NCI-H460 (cell line): ENCODE measurements around the gene HRH2. TPM values are rescaled to one million over a fixed set of nuclear protein-coding genes. Genes with fewer than 3 reads are reported as not detected.
"Not testable (repeated sequence)": the region's sequence is repeated elsewhere in the genome, so short reads cannot be mapped to it uniquely, and the experiment has no call there.

ENCODE experiments used
- DNase-seq: peaks from one replicate; pipeline ENCODE4 v3.0.0-alpha.2; 2016; ENCODE audit warnings: low read depth; ENCODE audit errors: extremely low read depth
- total RNA-seq: library from RNA; depleted of rRNA; stranded (reverse); fragments of >200 nt; shearing (Covaris generic); gene quantifications from 2 replicates; pipeline ENCODE4 v1.2.3, GENCODE V29; 2014

HRH2 gene
- total RNA-seq, 1 experiment from 2014 or later: not detected

DNA sequence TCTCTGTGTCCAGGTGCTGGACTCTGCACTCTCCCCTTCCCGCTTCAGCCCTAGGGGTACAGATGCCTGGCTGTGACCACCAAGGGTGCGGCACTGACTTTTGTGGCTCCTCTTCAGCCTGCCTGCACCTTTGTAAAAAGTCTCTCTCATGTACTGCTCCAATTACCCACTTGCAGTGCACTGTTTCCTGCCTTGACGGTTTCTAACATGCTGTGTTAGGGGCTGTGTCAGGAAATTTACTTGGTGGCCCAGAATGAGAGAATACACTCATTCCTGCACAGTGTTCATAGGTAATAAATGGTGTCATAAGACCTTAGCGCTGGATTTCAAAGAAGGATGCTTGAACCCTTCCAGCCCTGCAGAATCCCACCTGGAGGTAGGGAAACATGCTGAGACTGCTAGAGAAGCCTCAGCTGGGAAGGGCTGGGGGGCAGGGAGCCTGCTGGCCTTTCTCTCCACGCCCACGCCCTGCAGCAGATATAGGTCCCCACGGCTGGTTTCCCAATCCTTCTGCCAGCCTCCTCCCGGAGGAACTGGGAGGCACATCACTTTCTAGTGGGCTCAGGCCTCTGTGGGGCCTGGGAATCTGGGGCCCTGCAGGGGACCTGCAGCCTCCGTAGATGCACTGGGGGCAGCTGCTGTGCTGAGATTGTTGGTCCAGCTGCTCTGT is 17.6 kb upstream of the HRH2 start:
- DNase-seq: no peak

DNA sequence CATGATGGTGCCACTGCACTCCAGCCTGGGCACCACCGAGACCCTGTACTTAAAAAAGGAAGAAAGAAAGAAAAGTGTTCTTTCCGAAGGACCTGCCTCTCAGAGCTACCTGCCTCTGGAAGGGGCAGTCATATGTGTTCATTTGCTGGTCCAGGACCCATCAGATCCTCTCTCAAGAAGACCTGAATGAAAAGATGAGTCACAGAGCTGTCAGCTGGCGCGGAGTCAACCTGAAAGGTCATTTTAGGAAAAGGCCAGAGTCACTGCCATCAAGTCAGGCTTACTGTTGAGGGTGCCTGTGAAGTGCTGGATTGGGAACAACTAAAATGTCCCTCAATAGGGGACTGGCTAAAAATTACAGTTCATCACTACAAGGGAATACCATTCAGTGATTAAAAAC is 14.9 kb upstream of the HRH2 start:
- no peak for DNase-seq

DNA sequence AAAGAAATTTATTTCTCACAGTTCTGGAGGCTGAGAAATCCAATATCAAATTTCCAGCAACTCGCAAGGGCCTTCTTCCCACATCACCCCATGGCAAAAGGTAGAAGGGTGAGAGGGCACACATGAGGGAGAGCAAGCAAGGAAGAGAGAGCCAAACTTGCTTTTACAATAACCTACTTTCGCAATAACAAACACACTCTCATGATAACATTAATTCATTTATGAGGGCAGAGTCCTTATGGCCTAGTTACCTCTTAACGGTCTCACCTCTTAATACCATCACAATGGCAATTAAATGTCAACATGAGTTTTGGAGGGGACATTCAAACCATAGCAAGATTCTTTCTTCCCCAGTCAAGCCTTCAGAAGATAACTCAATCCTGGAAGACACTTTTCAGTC is 11.6 kb upstream of the HRH2 start:
- DNase-seq: no peak

DNA sequence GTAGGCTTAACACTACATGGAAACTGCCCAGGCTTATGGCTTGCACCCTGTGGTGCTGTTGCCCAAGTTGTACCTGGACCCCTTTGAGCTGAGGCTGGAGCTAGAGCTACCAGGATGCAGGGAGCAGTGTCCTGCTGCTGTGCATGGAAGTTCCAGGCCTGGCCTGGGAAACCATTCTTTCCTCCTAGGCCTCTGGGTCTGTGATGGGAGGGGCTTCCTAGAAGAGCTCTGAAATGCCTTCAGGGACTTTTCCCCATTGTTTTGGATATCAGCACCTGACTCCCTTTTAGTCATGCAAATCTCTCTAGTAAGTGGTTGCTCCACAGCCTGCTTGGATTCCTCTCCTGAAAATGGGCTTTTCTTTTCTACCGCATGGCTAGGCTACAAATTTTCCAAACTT is 7.9 kb upstream of the HRH2 start:
- no peak for DNase-seq

DNA sequence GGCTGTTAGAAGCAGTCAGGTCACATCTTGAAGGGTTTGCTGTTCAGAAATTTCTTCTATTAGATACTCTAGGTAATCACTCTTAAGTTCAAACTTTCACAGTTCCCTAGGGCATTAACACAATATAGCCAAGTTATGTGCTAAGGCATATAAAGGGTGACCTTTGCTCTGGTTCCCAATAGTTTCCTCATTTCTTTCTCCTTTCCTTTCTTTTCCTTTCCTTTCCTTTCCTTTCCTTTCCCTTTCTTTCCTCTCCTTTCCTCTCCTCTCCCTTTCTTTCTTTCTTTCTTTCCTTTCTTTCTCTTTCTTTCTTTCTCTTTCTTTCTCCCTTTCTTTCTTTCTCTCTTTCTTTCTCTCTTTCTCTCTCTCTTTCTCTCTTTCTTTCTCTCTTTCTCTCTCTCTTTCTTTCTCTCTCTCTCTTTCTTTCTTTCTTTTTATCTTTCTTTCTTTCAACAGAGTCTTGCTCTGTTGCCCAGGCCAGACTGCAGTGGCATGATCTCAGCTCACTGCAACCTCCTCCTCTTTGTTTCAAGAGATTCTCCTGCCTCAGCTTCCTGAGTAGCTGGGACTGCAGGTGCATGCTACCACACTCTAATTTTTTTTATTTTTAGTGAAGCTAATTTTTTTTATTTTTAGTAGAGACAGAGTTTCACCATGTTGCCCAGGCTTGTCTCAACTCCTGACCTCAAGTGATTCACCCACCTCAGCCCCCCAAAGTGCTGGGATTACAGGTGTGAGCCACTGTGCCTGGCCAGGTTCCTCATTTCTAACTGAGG is 7.3 kb upstream of the HRH2 start:
- not testable (repeated sequence) for DNase-seq

DNA sequence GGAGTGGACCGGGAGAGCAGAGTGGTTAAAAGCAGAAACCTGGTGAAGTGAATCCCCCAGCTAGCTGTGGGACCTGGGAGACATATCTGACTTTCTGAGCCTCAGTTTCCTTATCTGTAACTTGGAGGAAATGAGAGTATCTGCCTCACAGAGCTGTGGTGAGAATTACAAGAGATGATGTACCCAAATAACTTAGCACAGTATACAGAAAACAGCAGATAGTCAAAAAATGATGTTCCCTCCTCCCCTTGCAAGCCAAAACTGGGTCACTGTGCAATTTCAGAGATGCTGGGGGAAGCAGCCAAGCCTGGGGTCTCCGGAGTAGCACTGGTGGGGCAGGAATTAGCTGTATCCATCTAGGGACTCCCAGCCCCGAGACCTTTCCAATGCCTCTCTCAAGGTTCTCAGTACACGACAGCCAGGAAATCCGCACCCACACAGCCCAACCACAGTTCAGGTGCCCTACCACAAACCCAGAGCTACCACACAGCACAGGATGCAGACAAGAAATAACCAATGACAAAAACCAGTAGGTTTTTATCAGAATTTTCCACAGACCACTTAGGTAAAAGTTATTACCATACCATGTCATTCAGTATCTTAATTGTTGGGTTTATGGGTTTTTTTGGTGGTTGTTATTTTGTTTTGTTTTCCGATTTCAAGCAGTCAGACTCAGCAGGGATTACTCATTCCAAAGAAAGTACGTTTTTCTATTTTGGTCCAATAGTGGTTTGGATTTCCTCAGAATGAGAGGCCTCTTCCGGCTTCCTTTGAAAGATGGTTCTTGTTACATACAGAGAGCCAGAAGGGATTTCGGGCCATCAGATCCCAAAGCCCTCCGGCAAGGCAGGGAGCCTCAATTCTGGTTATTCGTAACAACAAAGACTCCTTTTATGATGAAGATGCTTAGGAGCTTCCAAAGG is 4.9 kb upstream of the HRH2 start:
- DNase-seq: no peak

DNA sequence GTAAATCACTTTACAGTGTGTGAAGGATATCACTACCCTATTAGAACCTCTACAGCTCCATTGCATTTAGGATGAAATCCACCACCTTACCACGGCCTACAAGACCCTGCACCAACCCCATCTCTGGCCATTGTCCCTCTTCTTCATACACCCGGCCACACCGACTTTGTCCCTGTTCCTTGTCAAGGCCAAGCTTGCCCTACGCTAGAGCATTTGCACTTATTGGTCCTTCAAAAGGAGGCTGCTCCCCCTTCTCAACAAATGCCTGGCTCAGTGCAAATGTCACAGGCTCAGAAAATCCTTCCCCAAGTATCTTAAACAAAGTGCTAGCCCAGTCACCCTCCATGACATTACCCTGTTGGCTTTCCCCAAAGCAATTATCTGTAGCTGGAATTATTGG is 4.1 kb upstream of the HRH2 start:
- DNase-seq: no peak

DNA sequence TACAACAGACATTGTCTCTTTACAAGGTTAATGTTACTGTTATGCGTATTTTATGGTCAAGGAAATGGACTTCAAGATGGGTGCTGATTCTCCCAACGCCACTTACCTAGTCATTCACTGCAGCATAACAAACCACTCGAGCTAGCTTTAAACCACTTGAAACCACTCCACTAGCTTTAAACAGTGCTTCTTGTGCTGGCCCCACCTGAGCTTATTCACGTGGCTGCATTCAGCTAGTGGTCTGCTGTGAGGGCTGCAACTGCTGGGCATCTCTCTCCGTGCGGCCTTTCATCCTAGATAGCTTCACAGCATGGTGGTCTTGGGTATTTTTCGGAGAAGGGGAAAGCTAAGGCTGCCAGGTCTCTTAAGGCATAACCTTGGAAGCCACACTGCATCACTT is 3.5 kb upstream of the HRH2 start:
- DNase-seq: no peak

DNA sequence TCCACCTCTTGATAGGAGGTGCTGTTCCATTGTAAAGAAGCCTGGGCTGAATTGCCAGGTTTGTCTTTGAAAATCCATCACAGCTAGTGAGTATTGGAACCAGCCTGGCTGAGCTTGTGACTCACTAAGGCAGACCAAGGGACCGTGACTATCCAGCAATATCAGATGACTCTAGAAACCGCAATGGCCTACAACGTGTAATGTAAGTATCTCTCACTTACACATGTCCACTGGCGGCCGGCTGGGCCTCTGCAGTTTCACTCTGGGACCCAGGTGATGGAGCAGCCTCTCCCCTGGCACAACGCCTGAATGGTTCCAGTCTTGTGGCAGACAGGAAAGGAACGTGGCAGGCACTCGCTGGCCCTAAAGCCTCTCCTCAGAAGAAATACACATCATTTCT is 3.1 kb upstream of the HRH2 start:
- no peak for DNase-seq

DNA sequence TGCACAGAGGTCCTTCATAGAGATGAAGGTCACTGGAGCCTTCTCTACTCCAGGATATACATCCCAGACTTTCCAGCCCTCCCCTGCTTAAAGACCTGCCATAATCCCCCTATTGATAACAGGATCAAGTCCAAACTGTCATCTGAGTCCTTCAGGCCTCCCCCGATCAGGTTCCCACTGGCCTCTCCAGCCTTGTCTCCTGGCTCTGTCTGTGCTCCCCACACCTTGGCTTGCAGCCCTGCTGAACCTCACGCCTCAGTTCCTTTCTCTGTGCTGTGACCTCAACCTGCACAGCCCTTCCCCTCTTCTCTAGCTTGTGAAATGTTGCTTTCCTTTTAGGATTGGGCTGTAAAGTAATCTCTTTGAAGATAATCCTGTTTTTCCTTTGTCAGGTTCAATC is 2.5 kb upstream of the HRH2 start:
- DNase-seq: no peak

DNA sequence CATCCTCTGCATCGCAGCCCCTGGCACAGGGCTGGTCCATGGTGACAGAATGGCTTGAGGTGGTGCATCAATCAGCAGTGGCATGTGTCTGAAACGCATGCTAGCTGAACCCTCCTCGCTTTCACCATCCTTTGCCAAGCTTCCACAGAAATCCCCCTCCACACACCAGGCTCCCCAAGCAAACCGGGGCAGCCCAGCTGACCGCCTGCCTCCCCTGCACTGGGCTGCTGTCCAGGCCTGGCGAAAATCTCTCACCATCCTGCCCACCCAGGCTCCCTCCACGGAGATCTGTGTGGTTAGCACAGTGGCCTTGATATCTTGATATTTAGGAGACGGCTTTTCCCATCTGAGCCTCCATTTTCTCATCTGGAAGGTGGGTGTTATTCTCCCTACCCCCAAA is 905 bp upstream of the HRH2 start:
- no peak for DNase-seq

DNA sequence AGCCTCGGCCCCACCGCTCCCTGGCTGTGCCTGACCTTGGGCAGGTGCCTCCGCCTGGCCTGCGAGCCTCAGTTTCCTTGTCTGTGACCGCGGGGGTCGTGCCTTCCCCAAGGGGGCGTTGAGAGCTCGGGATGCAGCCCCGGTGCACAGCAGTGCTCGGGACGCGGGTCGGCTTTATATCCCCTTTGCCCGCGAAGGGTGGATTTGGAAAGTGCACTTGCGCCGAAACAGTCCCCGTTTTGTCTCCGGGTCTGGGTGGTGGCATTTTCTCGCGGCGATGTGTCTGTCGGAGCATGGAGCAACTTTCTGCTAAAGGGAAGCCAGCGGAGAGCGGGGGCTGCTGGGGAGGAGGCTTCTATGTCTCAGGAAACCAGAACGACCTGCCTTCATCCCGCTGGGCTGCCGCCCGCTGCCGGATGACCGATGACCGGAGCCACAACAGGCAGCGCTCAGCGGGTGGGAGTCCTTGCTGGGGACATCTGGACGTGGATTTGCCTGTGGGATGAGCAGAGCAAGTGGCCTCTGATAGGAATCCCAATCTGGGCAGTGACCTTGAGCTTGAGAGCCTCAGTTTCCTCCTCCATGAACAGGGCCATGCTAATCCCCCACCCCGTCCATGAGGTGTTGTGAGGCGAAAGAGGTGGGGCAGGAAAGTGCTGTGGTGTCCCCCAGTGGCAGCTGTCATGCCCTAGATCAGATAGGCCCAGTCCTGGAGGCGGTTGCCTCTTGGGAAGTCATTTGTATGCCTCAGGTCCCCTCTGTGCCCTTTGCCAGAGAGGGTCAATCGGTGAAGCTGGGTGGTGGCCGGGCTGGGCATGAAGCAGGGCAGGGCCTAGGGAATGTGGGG is 651 bp downstream of the HRH2 start:
- DNase-seq: no peak

DNA sequence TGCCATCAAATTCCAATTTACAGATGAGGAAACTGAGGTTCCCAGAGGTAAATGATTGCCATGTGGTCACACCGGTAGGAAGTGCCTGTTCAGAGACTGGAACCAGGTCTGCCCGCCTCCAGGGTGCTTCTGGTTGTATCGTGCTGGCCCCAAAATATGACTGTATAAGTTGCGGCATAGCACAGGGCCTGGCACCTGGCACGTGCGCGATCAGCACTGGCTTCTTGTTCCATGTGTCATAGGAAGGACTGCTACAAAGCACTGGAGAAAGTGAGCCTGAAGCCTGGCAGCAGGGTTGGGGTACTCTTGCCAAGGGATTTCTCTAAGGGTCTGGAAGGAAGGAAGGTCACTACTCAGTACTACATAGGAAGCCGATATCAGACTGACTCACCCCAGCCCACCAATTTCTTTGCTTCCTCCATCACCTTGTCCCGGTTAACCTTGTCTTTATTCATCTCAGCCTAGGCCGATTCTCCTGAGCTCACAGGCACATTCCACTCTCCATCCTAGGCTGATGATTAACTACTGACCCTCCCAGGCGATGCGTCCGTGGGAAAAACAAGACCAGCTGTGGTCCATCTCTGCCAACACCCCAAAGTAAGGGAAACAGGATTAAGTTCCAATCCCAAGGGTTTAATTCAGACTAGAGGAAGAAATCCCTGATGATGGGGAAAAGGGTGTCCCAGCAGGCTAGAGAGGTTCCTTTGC is 1.8 kb downstream of the HRH2 start:
- no peak for DNase-seq

DNA sequence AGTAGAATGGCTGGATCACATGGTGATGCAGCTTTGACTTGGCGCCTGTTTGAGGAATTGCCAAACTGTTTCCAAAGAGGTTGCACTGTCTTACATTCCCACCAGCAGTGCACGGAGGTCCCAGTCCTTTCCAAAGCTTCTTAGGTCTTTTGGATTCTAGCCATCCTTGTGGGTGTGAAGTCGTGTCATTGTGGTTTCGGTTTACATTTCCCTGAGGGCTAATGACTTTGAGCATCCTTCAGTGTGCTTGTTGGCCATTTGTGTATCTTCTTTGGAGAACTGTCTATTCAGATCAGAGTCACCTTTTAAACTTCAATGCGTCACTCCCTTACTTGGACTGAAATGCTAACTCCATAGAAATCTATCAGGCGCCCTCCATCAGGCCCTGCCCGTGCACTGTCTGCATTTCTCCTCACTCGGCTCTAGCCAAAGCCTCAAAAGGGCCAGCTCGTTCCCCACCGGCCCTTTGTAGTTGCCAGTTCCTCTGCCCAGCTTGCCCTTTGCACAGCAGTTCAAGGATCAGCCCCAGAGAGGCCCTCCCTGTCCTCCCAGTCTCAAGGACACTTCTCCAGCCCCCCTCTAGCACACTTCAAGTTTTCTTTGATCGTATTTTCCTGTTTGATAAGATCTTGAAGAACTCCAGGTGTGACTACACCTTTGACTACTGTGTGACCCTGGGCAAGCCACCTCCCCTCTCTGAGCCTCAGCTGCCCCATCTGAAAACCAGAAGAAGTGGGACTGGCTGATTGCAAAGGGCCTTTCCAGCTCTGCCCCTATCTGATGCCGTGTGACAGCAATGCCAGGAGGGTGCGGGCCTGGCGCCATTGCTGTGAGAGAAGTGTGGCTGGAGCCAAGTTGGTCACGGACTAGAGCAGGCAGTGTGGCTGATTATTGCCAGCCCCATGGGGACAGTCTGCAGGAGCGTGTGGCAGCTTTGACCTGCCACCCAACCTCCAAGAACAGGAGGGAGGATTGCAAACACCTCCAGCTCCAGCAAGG is 5.6 kb downstream of the HRH2 start:
- DNase-seq: no peak

DNA sequence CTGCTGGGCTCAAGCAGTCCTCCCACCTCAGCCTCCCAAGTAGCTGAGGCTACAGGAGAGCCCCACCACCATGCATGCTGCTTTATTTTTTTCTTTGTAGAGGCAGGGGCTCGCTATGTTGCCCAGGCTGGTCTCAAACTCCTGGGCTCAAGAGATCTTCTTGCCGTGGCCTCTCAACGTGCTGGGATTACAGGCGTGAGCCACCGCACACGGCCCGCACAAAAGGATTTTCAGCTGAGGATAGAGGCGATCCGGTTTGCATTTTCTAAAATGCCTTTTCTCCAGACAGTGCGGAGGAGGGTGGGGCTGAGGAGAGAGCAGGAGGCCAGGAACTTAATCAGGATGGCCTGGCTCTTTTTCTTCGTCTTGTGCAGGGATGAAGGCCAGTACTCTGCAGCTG is 6.9 kb downstream of the HRH2 start:
- DNase-seq: no peak

DNA sequence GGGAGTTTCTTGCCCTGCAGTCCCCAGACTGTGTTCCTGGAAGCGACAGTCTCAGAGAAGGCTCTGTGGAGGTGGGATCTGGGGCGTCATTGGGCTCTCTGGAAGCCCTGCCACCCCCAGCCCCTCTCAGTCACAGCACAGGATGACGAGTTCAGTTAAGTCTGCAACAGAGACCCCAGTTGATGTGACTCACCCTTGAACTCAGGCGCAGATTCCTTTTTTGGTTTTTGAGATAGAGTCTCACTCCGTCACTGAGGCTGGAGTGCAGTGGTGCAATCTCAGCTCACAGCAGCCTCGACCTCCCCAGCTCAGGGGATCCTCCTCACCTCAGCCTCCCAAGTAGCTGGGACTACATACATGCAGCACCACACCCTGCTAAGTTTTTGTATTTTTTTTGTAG is 8.3 kb downstream of the HRH2 start:
- DNase-seq: no peak

DNA sequence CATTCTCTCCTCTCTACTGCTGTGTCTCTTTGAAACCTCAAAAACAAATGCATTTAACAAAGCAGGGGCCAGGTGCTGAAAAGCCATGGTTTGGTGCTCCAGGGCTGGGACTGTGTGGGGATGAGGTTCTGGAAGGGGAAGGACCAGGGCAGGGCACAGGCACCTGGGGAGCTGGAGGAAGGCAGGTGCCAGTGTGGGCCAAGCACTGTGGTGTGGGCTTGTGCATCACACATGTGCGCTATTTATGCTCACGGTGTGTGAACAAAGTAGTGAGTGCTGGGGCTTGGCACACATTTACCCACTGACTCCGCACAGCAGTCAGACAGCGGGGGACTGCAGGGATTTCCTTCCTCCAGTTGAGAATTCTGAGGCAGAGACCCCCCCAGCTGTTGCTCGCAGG is 10.1 kb downstream of the HRH2 start:
- DNase-seq: no peak

DNA sequence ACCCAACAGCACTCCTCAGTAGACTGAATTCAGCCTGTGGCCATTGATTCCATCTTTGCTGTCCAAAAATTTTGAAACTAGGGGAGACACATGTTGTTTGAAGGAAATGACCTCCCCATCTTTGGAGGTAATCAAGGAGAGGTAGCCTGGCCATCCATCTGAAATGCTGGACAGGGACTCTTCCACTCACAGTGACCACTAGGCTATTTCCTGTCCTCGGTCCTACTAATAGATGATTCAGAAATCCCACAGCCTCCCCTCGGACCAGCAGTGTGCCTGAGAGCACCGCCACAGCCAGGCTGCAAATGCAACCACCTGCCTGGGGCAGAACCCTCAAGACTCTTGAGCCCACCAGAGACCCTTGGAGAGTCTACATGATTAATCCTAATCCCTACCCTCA is 12.5 kb downstream of the HRH2 start:
- DNase-seq: no peak

DNA sequence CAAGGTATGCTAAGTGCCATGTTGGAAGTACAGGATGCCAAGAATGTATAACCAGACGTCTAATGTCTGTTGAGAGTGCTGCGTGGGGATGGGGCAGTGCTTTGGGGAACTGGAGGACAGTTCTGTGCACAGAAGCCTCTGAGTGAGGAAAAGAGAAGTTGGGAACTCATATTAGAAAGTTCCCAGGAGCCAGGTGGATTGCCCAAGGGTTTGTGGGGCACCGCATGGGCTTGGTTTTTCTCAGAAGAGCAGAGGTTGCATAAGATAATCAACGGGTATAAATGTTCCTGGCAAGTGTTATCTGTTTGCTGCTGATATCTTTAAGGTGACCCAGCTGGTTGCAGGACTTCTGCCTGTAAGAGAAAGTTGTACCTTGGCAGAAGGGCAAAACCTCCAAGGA is 13.1 kb downstream of the HRH2 start:
- no peak for DNase-seq
